SK-N-SH (cell line): ENCODE measurements around the gene BRWD1. TPM values are rescaled to one million over a fixed set of nuclear protein-coding genes. Genes with fewer than 3 reads are reported as not detected.

Experiments used
- CTCF ChIA-PET: fragments of 300-600, 350-600 bp; formaldehyde crosslinking; extraction: SDS; loops from one replicate; lab custom pipeline; 2021; lab: Yijun Ruan, JAX
- POLR2A ChIA-PET: fragments of 350-600 bp; sonication (Branson Sonifier 250); formaldehyde crosslinking; extraction: SDS; loops from one replicate; lab custom pipeline; 2020; ENCODE audit warnings: antibody characterized with exemption, inconsistent platforms; lab: Yijun Ruan, JAX
- DNase-seq: peaks from one replicate; pipeline ENCODE4 v3.0.0; 2012
- H2AFZ ChIP-seq: fragments of 200-600 bp; sonication (generic); 2 replicates; pipeline ENCODE4 v1.8.1; 2016; ENCODE audit warnings: antibody characterized with exemption, mild to moderate bottlenecking, low read depth
- H3F3A ChIP-seq: fragments of 200-600 bp; sonication (generic); replicated peaks from 2 replicates; pipeline ENCODE3; 2016; ENCODE audit warnings: antibody characterized with exemption, mild to moderate bottlenecking; ENCODE audit not compliant: insufficient read depth
- H3K27ac ChIP-seq, 2 experiments: fragments of 200-500 bp in 1 of 2; fragments of 200-600 bp in 1 of 2; sonication (Bioruptor generic) in 1 of 2; sonication (generic), shearing (Covaris generic) in 1 of 2; 2 replicates each; pipeline versions ENCODE4 v1.5.1 to v1.6.1; 2014 to 2016; ENCODE audit warnings: low read depth in 2 of 2, inconsistent platforms in 1 of 2, low read length in 1 of 2, mild to moderate bottlenecking in 1 of 2, mixed read lengths in 1 of 2
- H3K27me3 ChIP-seq: fragments of 200-600 bp; sonication (generic), shearing (Covaris generic); 2 replicates; pipeline ENCODE4 v1.6.1; 2016; ENCODE audit warnings: mixed run types; ENCODE audit not compliant: insufficient read depth
- H3K36me3 ChIP-seq, 2 experiments: fragments of 200-500 bp in 1 of 2; fragments of 200-600 bp in 1 of 2; sonication (Bioruptor generic) in 1 of 2; sonication (generic) in 1 of 2; replicated peaks in 1 of 2; 2 replicates each; pipeline versions ENCODE3 to v1.5.1; 2014 to 2016; ENCODE audit warnings: low read length in 1 of 2, mild to moderate bottlenecking in 1 of 2; ENCODE audit not compliant: insufficient read depth in 2 of 2, control insufficient read depth in 1 of 2
- H3K4me1 ChIP-seq, 2 experiments: fragments of 200-500 bp in 1 of 2; fragments of 200-600 bp in 1 of 2; sonication (Bioruptor generic) in 1 of 2; sonication (generic), shearing (Covaris generic) in 1 of 2; 2 replicates each; pipeline versions ENCODE4 v1.5.1 to v1.6.1; 2014 to 2016; ENCODE audit warnings: low read depth in 1 of 2, low read length in 1 of 2, mixed run types in 1 of 2; ENCODE audit not compliant: insufficient read depth in 2 of 2, control insufficient read depth in 1 of 2
- H3K4me2 ChIP-seq: fragments of 200-600 bp; sonication (generic), shearing (Covaris generic); 2 replicates; pipeline ENCODE4 v1.6.1; 2017; ENCODE audit warnings: mixed run types
- H3K4me3 ChIP-seq, 2 experiments: fragments of 200-500 bp in 1 of 2; fragments of 200-600 bp in 1 of 2; sonication (Bioruptor generic) in 1 of 2; sonication (generic), shearing (Covaris generic) in 1 of 2; 2 replicates each; pipeline versions ENCODE4 v1.5.1 to v1.8.1; 2014 to 2016; ENCODE audit warnings: low read depth in 2 of 2, inconsistent platforms in 1 of 2, low read length in 1 of 2, mild to moderate bottlenecking in 1 of 2, mixed read lengths in 1 of 2, moderate library complexity in 1 of 2
- H3K79me2 ChIP-seq: fragments of 200-600 bp; sonication (generic); 2 replicates; pipeline ENCODE4 v1.8.1; 2017; ENCODE audit warnings: mild to moderate bottlenecking; ENCODE audit not compliant: insufficient read depth
- H3K9ac ChIP-seq: fragments of 200-600 bp; sonication (generic); 2 replicates; pipeline ENCODE4 v1.6.1; 2017; ENCODE audit warnings: mixed run types
- H3K9me2 ChIP-seq: fragments of 200-600 bp; sonication (generic); 2 replicates; pipeline ENCODE4 v1.6.1; 2017; ENCODE audit warnings: mixed run types
- H3K9me3 ChIP-seq: fragments of 200-600 bp; sonication (generic); 2 replicates; pipeline ENCODE4 v1.6.1; 2017; ENCODE audit warnings: mixed run types, mild to moderate bottlenecking, moderate library complexity
- H4K20me1 ChIP-seq: fragments of 200-600 bp; sonication (generic); 2 replicates; pipeline ENCODE4 v1.6.1; 2017; ENCODE audit warnings: mild to moderate bottlenecking, mixed run types; ENCODE audit not compliant: insufficient read depth
- ELF1 ChIP-seq: IDR thresholded peaks from 2 replicates; pipeline ENCODE4 v1.4.0; 2012
- EP300 ChIP-seq, 2 experiments: IDR thresholded peaks; 2 replicates each; pipeline versions ENCODE4 v1.4.0 to v1.6.1; 2012; ENCODE audit warnings: borderline replicate concordance in 1 of 2, low read depth in 1 of 2, low read length in 1 of 2
- GABPA ChIP-seq: IDR thresholded peaks from 2 replicates; pipeline ENCODE4 v1.4.0; 2012; ENCODE audit warnings: low read depth, mild to moderate bottlenecking
- GATA2 ChIP-seq: sonication (generic); formaldehyde crosslinking; IDR thresholded peaks from 2 replicates; pipeline ENCODE4 v1.5.0; 2020; ENCODE audit warnings: mild to moderate bottlenecking, missing genetic modification reagents
- NFIC ChIP-seq: IDR thresholded peaks from 2 replicates; pipeline ENCODE4 v1.4.0; 2012; ENCODE audit warnings: borderline replicate concordance
- RAD21 ChIP-seq: IDR thresholded peaks from 2 replicates; pipeline ENCODE4 v1.6.1; 2012; ENCODE audit warnings: mild to moderate bottlenecking, low read length
- RFX5 ChIP-seq: IDR thresholded peaks from 2 replicates; pipeline ENCODE4 v1.6.1; 2012; ENCODE audit warnings: mild to moderate bottlenecking, improper control_type of control experiment, low read length
- RXRA ChIP-seq: IDR thresholded peaks from 2 replicates; pipeline ENCODE4 v1.4.0; 2012; ENCODE audit warnings: low read depth, mild to moderate bottlenecking, borderline replicate concordance
- SIN3A ChIP-seq: IDR thresholded peaks from 2 replicates; pipeline ENCODE4 v1.6.1; 2012; ENCODE audit warnings: low read depth, mild to moderate bottlenecking, low read length, moderate library complexity, borderline replicate concordance
- SMC3 ChIP-seq: IDR thresholded peaks from 2 replicates; pipeline ENCODE4 v1.6.1; 2012; ENCODE audit warnings: low read depth, low read length, improper control_type of control experiment
- TEAD4 ChIP-seq: IDR thresholded peaks from 2 replicates; pipeline ENCODE4 v1.4.0; 2012; ENCODE audit warnings: mild to moderate bottlenecking, borderline replicate concordance; ENCODE audit not compliant: insufficient read depth
- USF1 ChIP-seq: IDR thresholded peaks from 2 replicates; pipeline ENCODE4 v1.4.0; 2012; ENCODE audit warnings: low read depth, borderline replicate concordance
- YY1 ChIP-seq: IDR thresholded peaks from 2 replicates; pipeline ENCODE4 v1.4.0; 2012; ENCODE audit warnings: low read depth, mild to moderate bottlenecking
- ZBTB33 ChIP-seq: IDR thresholded peaks from 2 replicates; pipeline ENCODE4 v1.4.0; 2012; ENCODE audit warnings: low read depth, borderline replicate concordance
- WGBS: methylation state at CpG from one replicate; pipeline ENCODE4 v1.1.6; 2017; ENCODE audit warnings: low lambda C conversion rate; 5-methylcytosine and 5-hydroxymethylcytosine counted together
- polyA plus RNA-seq, 3 experiments: library from polyadenylated mRNA; depleted of rRNA; stranded (reverse); fragments of >200 nt; gene quantifications; 2 replicates each; pipeline ENCODE4 v1.2.3, GENCODE V29; 2012
- TF ChIP-seq, protein P1 (sequence below): fragments of 200-600 bp; sonication (generic); IDR thresholded peaks from 2 replicates; pipeline ENCODE4 v1.6.1; 2017; ENCODE audit warnings: antibody characterized with exemption, mild to moderate bottlenecking, moderate library complexity
- TF ChIP-seq, protein P2 (sequence below): IDR thresholded peaks from 2 replicates; pipeline ENCODE4; 2012

The BRWD1 gene
- polyA plus RNA-seq, 1 of the 3 experiments (the other 2 are of a cell fraction): 7.9 TPM

- H3K4me3 ChIP-seq: no peak overlapping the region
- DNase-seq: peak; percentile 44
- no peaks in the 10 kb centered on the region for H4K20me1 ChIP-seq
- no peaks in the 10 kb centered on the region for H3K36me3 ChIP-seq
- H3K9ac ChIP-seq: no peak overlapping the region
- WGBS: 88% methylated on average over 1 of the region's 2 CpGs
- no peaks in the 10 kb centered on the region for H3K9me3 ChIP-seq
- POLR2A ChIA-PET: no interaction called here
- H3K27me3 ChIP-seq: no peaks in the 10 kb centered on the region
- H3K27ac ChIP-seq: no peak overlapping the region
- no peaks in the 10 kb centered on the region for H3K9me2 ChIP-seq
- TF ChIP-seq, protein P1, sequence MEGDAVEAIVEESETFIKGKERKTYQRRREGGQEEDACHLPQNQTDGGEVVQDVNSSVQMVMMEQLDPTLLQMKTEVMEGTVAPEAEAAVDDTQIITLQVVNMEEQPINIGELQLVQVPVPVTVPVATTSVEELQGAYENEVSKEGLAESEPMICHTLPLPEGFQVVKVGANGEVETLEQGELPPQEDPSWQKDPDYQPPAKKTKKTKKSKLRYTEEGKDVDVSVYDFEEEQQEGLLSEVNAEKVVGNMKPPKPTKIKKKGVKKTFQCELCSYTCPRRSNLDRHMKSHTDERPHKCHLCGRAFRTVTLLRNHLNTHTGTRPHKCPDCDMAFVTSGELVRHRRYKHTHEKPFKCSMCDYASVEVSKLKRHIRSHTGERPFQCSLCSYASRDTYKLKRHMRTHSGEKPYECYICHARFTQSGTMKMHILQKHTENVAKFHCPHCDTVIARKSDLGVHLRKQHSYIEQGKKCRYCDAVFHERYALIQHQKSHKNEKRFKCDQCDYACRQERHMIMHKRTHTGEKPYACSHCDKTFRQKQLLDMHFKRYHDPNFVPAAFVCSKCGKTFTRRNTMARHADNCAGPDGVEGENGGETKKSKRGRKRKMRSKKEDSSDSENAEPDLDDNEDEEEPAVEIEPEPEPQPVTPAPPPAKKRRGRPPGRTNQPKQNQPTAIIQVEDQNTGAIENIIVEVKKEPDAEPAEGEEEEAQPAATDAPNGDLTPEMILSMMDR: peak; percentile 52
- no peak for TF ChIP-seq USF1
- no peaks in the 10 kb centered on the region for H3K4me1 ChIP-seq
- H3K4me2 ChIP-seq: no peak overlapping the region
- H3K79me2 ChIP-seq: no peaks in the 10 kb centered on the region
- CTCF ChIA-PET: interaction anchor here (1.3 to 1.6 kb wide), 3 partner anchors 14 to 24 kb away, joined by 4 read pairs; no protein-coding TSS in a partner anchor
- H3F3A ChIP-seq: no peaks in the 10 kb centered on the region
- H2AFZ ChIP-seq: no peak overlapping the region
Observed at GRCh38 chr21:39153373-39153772, 160.1 kb downstream of the BRWD1 start.

GRCh38 chr21:39152271-39152670 lies 161.2 kb downstream of the BRWD1 start:
- Histone ChIP-seq H3K9ac (no peak overlapping the region), H3K27me3 (no peaks in the 10 kb centered on the region), H3K9me3 (no peaks in the 10 kb centered on the region), H3K4me1 (no peaks in the 10 kb centered on the region), H3K79me2 (no peaks in the 10 kb centered on the region), H4K20me1 (no peaks in the 10 kb centered on the region), H3F3A (no peaks in the 10 kb centered on the region), H3K4me3 (no peak overlapping the region), H3K36me3 (no peaks in the 10 kb centered on the region), H2AFZ (no peak overlapping the region), H3K27ac (no peak overlapping the region), H3K9me2 (no peaks in the 10 kb centered on the region), H3K4me2 (no peak overlapping the region)
- ChIA-PET POLR2A (no interaction called here), CTCF (interaction anchor here (0.9 to 2.7 kb wide), 4 partner anchors 9 to 15 kb away, joined by 3 to 13 read pairs (median 4); no protein-coding TSS in a partner anchor)
- WGBS: 74% methylated on average over 2 of the region's 2 CpGs
- no peak for DNase-seq
- TF ChIP-seq EP300 (IDR thresholded peaks at IDR 0.05; ENCODE audit: borderline replicate concordance in 1 of 2, low read depth in 1 of 2, low read length in 1 of 2) (no peak), RAD21 (no peak), GATA2 (CRISPR knock-in tag) (no peak), GABPA (no peak), ELF1 (no peak), NFIC (no peak), SIN3A (no peak), YY1 (no peak), TEAD4 (no peak), SMC3 (no peak), RXRA (no peak), RFX5 (no peak), ZBTB33 (no peak)
- TF ChIP-seq, protein P2, sequence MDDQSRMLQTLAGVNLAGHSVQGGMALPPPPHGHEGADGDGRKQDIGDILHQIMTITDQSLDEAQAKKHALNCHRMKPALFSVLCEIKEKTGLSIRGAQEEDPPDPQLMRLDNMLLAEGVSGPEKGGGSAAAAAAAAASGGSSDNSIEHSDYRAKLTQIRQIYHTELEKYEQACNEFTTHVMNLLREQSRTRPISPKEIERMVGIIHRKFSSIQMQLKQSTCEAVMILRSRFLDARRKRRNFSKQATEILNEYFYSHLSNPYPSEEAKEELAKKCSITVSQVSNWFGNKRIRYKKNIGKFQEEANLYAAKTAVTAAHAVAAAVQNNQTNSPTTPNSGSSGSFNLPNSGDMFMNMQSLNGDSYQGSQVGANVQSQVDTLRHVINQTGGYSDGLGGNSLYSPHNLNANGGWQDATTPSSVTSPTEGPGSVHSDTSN: no peak
- TF ChIP-seq, protein P1: no peak
